ENCODE measurements around the gene GPR158. TPM values are rescaled to one million over a fixed set of nuclear protein-coding genes. Genes with fewer than 3 reads are reported as not detected.

Gene GPR158
- total RNA-seq, 2 experiments from 2014 or later, result not detected

DNA sequence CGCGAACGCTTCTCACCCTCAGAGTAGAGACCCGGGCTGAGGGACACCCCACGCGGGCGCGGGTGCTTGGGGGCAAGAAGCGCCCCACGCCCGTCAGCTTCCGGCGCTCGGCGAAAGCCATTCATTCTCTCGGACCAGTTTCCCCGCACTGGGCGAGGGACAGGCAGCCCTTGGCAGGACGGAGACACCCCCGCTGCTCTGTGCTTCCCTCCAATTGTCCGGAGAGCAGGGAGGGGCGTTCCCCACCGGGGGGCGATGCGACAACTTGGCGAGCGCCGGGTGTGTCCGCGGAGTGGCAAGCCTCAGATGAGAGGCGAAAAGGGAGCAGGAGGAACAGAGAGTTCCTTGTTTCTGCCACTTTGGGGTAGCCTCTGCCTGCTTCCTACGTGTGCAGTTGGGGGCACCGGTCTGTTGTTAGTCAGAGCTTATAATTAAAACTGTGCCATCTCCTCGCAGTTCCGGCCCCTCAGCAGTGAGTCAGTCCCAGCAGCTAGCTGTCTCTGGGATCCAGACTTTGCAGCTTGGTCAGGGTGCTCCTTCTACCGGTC, 1.7 kb downstream of the GPR158 start:
- no peaks in the 10 kb centered on the region for H3K79me2 ChIP-seq (ENCODE audit: insufficient read depth, low read depth, low read length)
- H3K4me2 ChIP-seq (ENCODE audit: low read length), result no peak overlapping the region
- DNase-seq (ENCODE audit: low spot score), result no peak
- no peak overlapping the region for H2AFZ ChIP-seq (ENCODE audit: low read length)
- no peaks in the 10 kb centered on the region for H3K4me1 ChIP-seq (ENCODE audit: insufficient read depth, low read length, poor library complexity, severe bottlenecking)
- H3K36me3 ChIP-seq (ENCODE audit: insufficient read depth, low read length), result no peaks in the 10 kb centered on the region
- no peaks in the 10 kb centered on the region for H3K9me2 ChIP-seq (ENCODE audit: insufficient read depth, low read length)
- CTCF ChIA-PET (ENCODE audit: unreplicated experiment), result no interaction called here
- intact Hi-C loops (cut with micrococcal nuclease; ENCODE audit: unreplicated experiment), result no loop called here
- POLR2A ChIA-PET, result no interaction called here
- H3K9me3 ChIP-seq (ENCODE audit: low read length), result no peaks in the 10 kb centered on the region
- TF ChIP-seq, protein P1, sequence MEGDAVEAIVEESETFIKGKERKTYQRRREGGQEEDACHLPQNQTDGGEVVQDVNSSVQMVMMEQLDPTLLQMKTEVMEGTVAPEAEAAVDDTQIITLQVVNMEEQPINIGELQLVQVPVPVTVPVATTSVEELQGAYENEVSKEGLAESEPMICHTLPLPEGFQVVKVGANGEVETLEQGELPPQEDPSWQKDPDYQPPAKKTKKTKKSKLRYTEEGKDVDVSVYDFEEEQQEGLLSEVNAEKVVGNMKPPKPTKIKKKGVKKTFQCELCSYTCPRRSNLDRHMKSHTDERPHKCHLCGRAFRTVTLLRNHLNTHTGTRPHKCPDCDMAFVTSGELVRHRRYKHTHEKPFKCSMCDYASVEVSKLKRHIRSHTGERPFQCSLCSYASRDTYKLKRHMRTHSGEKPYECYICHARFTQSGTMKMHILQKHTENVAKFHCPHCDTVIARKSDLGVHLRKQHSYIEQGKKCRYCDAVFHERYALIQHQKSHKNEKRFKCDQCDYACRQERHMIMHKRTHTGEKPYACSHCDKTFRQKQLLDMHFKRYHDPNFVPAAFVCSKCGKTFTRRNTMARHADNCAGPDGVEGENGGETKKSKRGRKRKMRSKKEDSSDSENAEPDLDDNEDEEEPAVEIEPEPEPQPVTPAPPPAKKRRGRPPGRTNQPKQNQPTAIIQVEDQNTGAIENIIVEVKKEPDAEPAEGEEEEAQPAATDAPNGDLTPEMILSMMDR (conservative IDR thresholded peaks at IDR 0.05; ENCODE audit: low read length), result no peak
- no peak for TF ChIP-seq EZH2phosphoT487 (IDR thresholded peaks at IDR 0.05; ENCODE audit: borderline replicate concordance, low read depth, low read length)
- BruUV-seq (replicated peaks), result no TSS peak
- no peak overlapping the region for H3K27ac ChIP-seq (ENCODE audit: low read depth, low read length, poor library complexity, severe bottlenecking)
- H4K20me1 ChIP-seq (ENCODE audit: insufficient read depth, low read length), result no peaks in the 10 kb centered on the region
- no peak overlapping the region for H3K4me3 ChIP-seq (ENCODE audit: low read depth, low read length, poor library complexity, severe bottlenecking)

DNA sequence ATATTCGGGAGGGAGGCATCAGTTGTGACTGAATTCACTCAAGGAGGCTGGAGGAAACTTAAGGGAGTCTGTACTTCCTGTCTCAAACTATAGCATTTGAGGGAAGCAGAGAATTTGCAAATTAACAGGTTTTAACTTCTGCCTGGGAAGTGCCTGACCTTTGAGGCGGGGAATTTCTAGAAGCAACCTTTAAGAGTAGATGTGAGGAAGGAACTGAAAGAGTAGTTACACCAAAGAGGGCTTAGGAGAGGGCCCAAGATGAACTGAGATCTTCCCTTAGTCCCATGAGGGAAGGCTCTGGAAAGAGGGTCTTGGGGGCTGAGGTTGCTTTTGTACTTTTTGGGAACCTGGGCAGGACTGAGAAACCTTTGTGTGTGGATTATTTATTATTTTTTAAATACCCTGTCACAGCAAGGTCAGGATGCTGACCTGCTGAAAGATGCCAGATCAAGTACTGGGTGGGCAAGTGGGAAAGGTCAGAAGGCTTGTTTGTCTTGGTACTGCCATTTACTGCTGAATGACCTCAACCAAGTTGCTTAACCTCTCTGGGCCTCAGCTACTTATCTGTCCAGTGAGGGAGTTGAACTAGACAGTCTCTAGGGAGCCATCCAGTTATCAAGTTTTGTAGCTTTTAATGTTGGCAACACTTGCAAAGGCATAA, 2.4 kb downstream of the GPR158 start:
- no TSS peak for BruUV-seq (replicated peaks)
- TF ChIP-seq, protein P1 (conservative IDR thresholded peaks at IDR 0.05; ENCODE audit: low read length), result no peak
- no peak for TF ChIP-seq EZH2phosphoT487 (IDR thresholded peaks at IDR 0.05; ENCODE audit: borderline replicate concordance, low read depth, low read length)

DNA sequence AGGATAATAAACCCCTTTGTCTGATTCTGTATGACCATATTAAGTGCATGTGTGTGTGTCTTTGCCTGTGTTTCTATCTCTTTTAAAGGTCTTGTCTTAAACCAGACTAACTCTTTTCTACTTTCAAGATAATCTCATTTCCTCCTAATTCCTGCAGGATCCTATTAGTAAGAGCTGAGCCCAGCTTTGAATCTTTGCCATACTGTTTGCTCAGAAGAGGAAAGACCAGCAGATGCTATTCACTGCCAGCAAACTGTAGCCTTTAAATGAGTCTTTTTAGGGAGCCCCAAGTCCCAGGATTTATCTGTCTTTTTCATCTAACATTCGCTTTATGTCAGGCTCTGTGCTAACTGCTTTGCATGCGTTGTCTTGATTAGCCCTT, 2.9 kb downstream of the GPR158 start:
- H3K4me3 ChIP-seq (ENCODE audit: low read depth, low read length, poor library complexity, severe bottlenecking), result no peak overlapping the region
- H3K9me2 ChIP-seq (ENCODE audit: insufficient read depth, low read length), result no peaks in the 10 kb centered on the region
- H3K79me2 ChIP-seq (ENCODE audit: insufficient read depth, low read depth, low read length), result no peaks in the 10 kb centered on the region
- no peaks in the 10 kb centered on the region for H3K9me3 ChIP-seq (ENCODE audit: low read length)
- H3K4me2 ChIP-seq (ENCODE audit: low read length), result no peak overlapping the region
- TF ChIP-seq, protein P1 (conservative IDR thresholded peaks at IDR 0.05; ENCODE audit: low read length), result no peak
- no TSS peak for BruUV-seq (replicated peaks)
- H3K27ac ChIP-seq (ENCODE audit: low read depth, low read length, poor library complexity, severe bottlenecking), result no peak overlapping the region
- no peak overlapping the region for H2AFZ ChIP-seq (ENCODE audit: low read length)
- DNase-seq (ENCODE audit: low spot score), result no peak
- no peaks in the 10 kb centered on the region for H3K36me3 ChIP-seq (ENCODE audit: insufficient read depth, low read length)
- ChIA-PET POLR2A (no interaction called here), CTCF (ENCODE audit: unreplicated experiment) (no interaction called here)
- intact Hi-C loops (cut with micrococcal nuclease; ENCODE audit: unreplicated experiment), result no loop called here
- no peaks in the 10 kb centered on the region for H3K4me1 ChIP-seq (ENCODE audit: insufficient read depth, low read length, poor library complexity, severe bottlenecking)
- no peaks in the 10 kb centered on the region for H4K20me1 ChIP-seq (ENCODE audit: insufficient read depth, low read length)

More for the DNA sequence above, 2.4 kb downstream of the GPR158 start:
- no peak overlapping the region for H3K4me3 ChIP-seq (ENCODE audit: low read depth, low read length, poor library complexity, severe bottlenecking)
- no peaks in the 10 kb centered on the region for H3K9me2 ChIP-seq (ENCODE audit: insufficient read depth, low read length)
- no peak for DNase-seq (ENCODE audit: low spot score)
- H3K9me3 ChIP-seq (ENCODE audit: low read length), result no peaks in the 10 kb centered on the region
- ChIA-PET POLR2A (no interaction called here), CTCF (ENCODE audit: unreplicated experiment) (no interaction called here)
- no peaks in the 10 kb centered on the region for H3K4me1 ChIP-seq (ENCODE audit: insufficient read depth, low read length, poor library complexity, severe bottlenecking)
- no peak overlapping the region for H2AFZ ChIP-seq (ENCODE audit: low read length)
- no peak overlapping the region for H3K4me2 ChIP-seq (ENCODE audit: low read length)
- intact Hi-C loops (cut with micrococcal nuclease; ENCODE audit: unreplicated experiment), result no loop called here
- no peak overlapping the region for H3K27ac ChIP-seq (ENCODE audit: low read depth, low read length, poor library complexity, severe bottlenecking)
- H4K20me1 ChIP-seq (ENCODE audit: insufficient read depth, low read length), result no peaks in the 10 kb centered on the region
- H3K79me2 ChIP-seq (ENCODE audit: insufficient read depth, low read depth, low read length), result no peaks in the 10 kb centered on the region
- no peaks in the 10 kb centered on the region for H3K36me3 ChIP-seq (ENCODE audit: insufficient read depth, low read length)

Data from OCI-LY7 (cell line).